Left ventricle myocardium inferior (tissue), 1 donor: Measurements from ENCODE around the gene ESRRA. TPM values are rescaled to one million over a fixed set of nuclear protein-coding genes. Genes with fewer than 3 reads are reported as not detected.

Experiments
- DNase-seq: peaks from one replicate; pipeline ENCODE4 v3.0.0-alpha.2; 2020
- H3K27ac ChIP-seq: fragments of 200-600 bp; replicated peaks from 2 replicates; pipeline ENCODE4 v1.8.0; 2021
- H3K27me3 ChIP-seq: fragments of 200-600 bp; 2 replicates; pipeline ENCODE4 v1.8.0; 2021; ENCODE audit warnings: low read depth
- H3K36me3 ChIP-seq: fragments of 200-600 bp; 2 replicates; pipeline ENCODE4 v1.8.0; 2021
- H3K4me1 ChIP-seq: fragments of 200-600 bp; 2 replicates; pipeline ENCODE4 v1.8.0; 2021
- H3K4me3 ChIP-seq: fragments of 200-600 bp; 2 replicates; pipeline ENCODE4 v1.8.0; 2021; ENCODE audit warnings: mild to moderate bottlenecking, moderate library complexity
- H3K9me3 ChIP-seq: fragments of 200-600 bp; replicated peaks from 2 replicates; pipeline ENCODE4 v1.8.0; 2021
- intact Hi-C: fragments of 100-400 bp; cut with micrococcal nuclease; formaldehyde crosslinking; loops from one replicate; pipeline ENCODE4 v1.11.0; 2022
- total RNA-seq: library from RNA; stranded (reverse); fragmentation: NEBNext Ultra II Directional; extraction: Animal tissue kit (Norgen Biotek cat#: 25700); gene quantifications from one replicate; pipeline ENCODE4 v1.2.1, GENCODE V29; 2021
- TF ChIP-seq, protein P1 (sequence below): fragments of 200-600 bp; IDR thresholded peaks from 2 replicates; pipeline ENCODE4 v1.8.0; 2021; ENCODE audit warnings: antibody characterized with exemption, mild to moderate bottlenecking, borderline replicate concordance
- donor health status: DM: no; HTN: yes; CAD: no; lungs with severe emphysema.

The ESRRA gene
- total RNA-seq, 1 donor from 2014 or later, result 213 TPM

DNA sequence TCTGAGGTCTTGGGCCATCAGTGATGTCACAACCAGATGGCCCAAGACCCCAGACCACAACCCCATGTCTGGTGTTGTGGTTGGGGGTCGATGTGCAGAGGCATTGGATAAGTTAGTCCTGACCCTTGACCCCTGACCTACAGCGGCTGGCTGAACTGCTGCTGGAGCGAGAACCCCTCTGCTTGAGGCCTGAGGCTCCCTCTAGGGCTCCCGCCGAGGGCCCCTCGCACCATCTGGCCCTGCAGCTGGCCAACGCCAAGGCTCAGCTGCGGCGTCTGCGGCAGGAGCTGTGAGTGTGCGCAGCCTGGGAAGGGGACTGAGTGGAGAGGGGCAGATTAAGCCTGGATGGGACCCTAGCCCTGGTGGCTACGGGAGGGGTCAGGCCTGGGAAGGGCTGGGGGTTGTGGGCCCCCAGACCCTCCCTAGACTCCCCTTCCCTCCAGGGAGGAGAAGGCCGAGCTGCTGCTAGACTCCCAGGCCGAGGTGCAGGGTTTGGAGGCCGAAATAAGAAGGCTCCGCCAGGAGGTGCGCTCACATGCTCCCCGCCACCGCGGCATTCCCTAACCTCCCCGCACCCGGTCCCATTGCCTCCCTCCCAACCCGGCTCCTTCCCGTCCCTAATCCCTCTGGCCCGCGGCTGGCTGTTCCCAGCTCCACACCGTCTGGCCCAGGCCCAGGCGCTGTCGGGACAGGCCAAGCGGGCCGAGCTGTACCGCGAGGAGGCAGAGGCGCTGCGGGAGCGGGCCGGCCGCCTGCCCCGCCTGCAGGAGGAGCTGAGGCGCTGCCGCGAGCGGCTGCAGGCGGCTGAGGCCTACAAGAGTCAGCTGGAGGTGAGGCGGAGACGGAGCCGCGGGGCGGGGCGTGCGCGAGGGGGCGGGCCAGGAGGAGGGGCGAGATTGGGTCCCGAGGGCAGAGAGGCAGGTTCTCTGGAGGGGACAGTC is 36.8 kb downstream of the ESRRA start:
- TF ChIP-seq, protein P1, sequence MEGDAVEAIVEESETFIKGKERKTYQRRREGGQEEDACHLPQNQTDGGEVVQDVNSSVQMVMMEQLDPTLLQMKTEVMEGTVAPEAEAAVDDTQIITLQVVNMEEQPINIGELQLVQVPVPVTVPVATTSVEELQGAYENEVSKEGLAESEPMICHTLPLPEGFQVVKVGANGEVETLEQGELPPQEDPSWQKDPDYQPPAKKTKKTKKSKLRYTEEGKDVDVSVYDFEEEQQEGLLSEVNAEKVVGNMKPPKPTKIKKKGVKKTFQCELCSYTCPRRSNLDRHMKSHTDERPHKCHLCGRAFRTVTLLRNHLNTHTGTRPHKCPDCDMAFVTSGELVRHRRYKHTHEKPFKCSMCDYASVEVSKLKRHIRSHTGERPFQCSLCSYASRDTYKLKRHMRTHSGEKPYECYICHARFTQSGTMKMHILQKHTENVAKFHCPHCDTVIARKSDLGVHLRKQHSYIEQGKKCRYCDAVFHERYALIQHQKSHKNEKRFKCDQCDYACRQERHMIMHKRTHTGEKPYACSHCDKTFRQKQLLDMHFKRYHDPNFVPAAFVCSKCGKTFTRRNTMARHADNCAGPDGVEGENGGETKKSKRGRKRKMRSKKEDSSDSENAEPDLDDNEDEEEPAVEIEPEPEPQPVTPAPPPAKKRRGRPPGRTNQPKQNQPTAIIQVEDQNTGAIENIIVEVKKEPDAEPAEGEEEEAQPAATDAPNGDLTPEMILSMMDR, result peak; percentile 65
- Histone ChIP-seq H3K27ac (peak overlapping the region; percentile 79), H3K4me3 (peak overlapping the region; percentile 61), H3K36me3 (no peaks in the 10 kb centered on the region), H3K27me3 (peaks cover 7% of the 10 kb centered on the region), H3K9me3 (no peaks in the 10 kb centered on the region), H3K4me1 (peaks cover 18% of the 10 kb centered on the region)
- peak; percentile 91 for DNase-seq
- intact Hi-C loops, result no loop called here

DNA sequence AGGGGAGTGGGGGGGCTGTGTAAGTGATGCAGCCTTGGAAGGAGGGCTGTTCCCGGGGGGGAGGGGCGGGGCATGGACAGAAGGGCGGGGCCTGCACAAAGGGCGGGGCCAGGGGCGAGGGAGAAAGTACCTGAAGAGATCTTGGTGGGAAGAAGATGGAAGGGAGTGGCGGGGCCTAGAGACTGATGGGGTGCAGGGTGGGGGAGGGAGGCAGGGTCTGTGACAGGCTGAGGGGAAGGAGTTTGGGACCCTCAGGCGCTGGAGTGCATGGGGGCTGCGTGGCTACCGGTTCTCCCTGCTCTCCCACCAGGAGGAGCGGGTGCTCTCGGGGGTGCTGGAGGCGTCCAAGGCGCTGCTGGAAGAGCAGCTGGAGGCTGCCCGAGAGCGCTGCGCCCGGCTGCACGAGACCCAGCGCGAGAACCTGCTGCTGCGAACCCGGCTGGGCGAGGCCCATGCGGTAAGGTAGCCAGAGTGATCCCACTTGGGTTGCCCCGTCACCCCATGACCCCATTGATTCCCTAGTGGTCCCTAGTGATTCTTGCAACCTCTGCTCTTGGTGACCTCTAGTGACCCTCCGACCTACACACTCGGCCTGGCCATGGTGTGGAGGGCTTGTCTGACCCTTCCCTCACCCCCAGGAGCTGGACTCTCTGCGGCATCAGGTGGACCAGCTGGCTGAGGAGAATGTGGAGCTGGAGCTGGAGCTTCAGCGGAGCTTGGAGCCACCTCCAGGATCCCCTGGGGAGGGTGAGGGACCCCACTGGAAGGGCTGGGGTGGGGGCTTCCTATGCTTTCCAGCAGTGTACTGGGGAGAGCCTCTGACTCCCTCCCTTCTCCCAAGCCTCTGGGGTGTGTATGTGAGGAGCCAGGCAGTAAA is 37.8 kb downstream of the ESRRA start:
- peak overlapping the region; percentile 61 for H3K4me3 ChIP-seq

GRCh38 chr11:64343767-64344559 is 38.6 kb downstream of the ESRRA start:
- Histone ChIP-seq H3K9me3 (no peaks in the 10 kb centered on the region), H3K4me1 (peaks cover 18% of the 10 kb centered on the region), H3K36me3 (no peaks in the 10 kb centered on the region), H3K27me3 (peaks cover 7% of the 10 kb centered on the region), H3K4me3 (no peak overlapping the region), H3K27ac (no peak overlapping the region)
- intact Hi-C loops, result no loop called here
- DNase-seq, result no peak
- TF ChIP-seq, protein P1, result peak; percentile 53

More for the DNA sequence above, 37.8 kb downstream of the ESRRA start:
- DNase-seq, result no peak
- Histone ChIP-seq H3K27ac (peak overlapping the region; percentile 79), H3K9me3 (no peaks in the 10 kb centered on the region), H3K27me3 (peaks cover 7% of the 10 kb centered on the region), H3K4me1 (peaks cover 18% of the 10 kb centered on the region), H3K36me3 (no peaks in the 10 kb centered on the region)
- TF ChIP-seq, protein P1, result no peak
- intact Hi-C loops, result no loop called here

GRCh38 chr11:64344787-64345186 is 39.5 kb downstream of the ESRRA start:
- H3K4me3 ChIP-seq, result no peak overlapping the region
- no peaks in the 10 kb centered on the region for H3K36me3 ChIP-seq
- H3K27me3 ChIP-seq, result peaks cover 7% of the 10 kb centered on the region
- no peaks in the 10 kb centered on the region for H3K9me3 ChIP-seq
- H3K4me1 ChIP-seq, result peaks cover 18% of the 10 kb centered on the region
- DNase-seq, result no peak
- intact Hi-C loops, result no loop called here
- H3K27ac ChIP-seq, result no peak overlapping the region
- TF ChIP-seq, protein P1, result no peak
